Cardiac septum (tissue), 1 donor: ENCODE data around the gene SEC23A. TPM values are rescaled to one million over a fixed set of nuclear protein-coding genes. Genes with fewer than 3 reads are reported as not detected.

Source experiments
- DNase-seq: peaks from one replicate; pipeline ENCODE4 v3.0.0-alpha.2; 2020; ENCODE audit warnings: low spot score
- intact Hi-C: fragments of 100-400 bp; cut with DNase I; formaldehyde crosslinking; loops from one replicate; pipeline ENCODE4 v1.14.0; 2022
- total RNA-seq: library from RNA; stranded (reverse); fragmentation: NEBNext Ultra II Directional; extraction: Animal tissue kit (Norgen Biotek cat#: 25700); gene quantifications from one replicate; pipeline ENCODE4 v1.2.1, GENCODE V29; 2021
- donor health status: DM: no; HTN: no; CAD: no.

The SEC23A gene
- total RNA-seq, 1 donor from 2014 or later: 90.9 TPM

GRCh38 chr14:39006721-39007410 lies 96.2 kb downstream of the SEC23A start:
- no peak for DNase-seq
- intact Hi-C loops: no loop called here

GRCh38 chr14:39005044-39005880 lies 97.8 kb downstream of the SEC23A start:
- intact Hi-C loops: no loop called here
- no peak for DNase-seq

GRCh38 chr14:38999949-39000348 lies 103.1 kb downstream of the SEC23A start:
- intact Hi-C loops: loop anchor here (10.0 kb wide), 1 partner anchor 635 kb away; no protein-coding TSS in a partner anchor
- no peak for DNase-seq

- intact Hi-C loops: loop anchor here (5.0 to 10.0 kb wide), 2 partner anchors 117 to 630 kb away; no protein-coding TSS in a partner anchor
- DNase-seq: no peak
These were observed 108.3 kb downstream of the SEC23A start for GRCh38 chr14:38994731-38995130.

- intact Hi-C loops: loop anchor here (5.0 to 10.0 kb wide), 2 partner anchors 117 to 629 kb away; no protein-coding TSS in a partner anchor
- no peak for DNase-seq
These were observed 109.1 kb downstream of the SEC23A start for GRCh38 chr14:38993981-38994380.

GRCh38 chr14:38992067-38992844 lies 110.8 kb downstream of the SEC23A start:
- DNase-seq: no peak
- intact Hi-C loops: loop anchor here (5.0 to 10.0 kb wide), 2 partner anchors 115 to 627 kb away; no protein-coding TSS in a partner anchor

- intact Hi-C loops: loop anchor here (5.0 to 10.0 kb wide), 2 partner anchors 114 to 626 kb away; no protein-coding TSS in a partner anchor
- no peak for DNase-seq
These were observed 111.7 kb downstream of the SEC23A start for GRCh38 chr14:38991299-38991698.

- intact Hi-C loops: loop anchor here (5.0 to 10.0 kb wide), 2 partner anchors 113 to 625 kb away; no protein-coding TSS in a partner anchor
- no peak for DNase-seq
These were observed 113.0 kb downstream of the SEC23A start for GRCh38 chr14:38989922-38990546.

- DNase-seq: no peak
- intact Hi-C loops: no loop called here
These were observed 115.3 kb downstream of the SEC23A start for GRCh38 chr14:38987781-38988180.

GRCh38 chr14:38982837-38983236 lies 120.2 kb downstream of the SEC23A start:
- no peak for DNase-seq
- intact Hi-C loops: no loop called here

- intact Hi-C loops: no loop called here
- DNase-seq: no peak
These were observed 120.8 kb downstream of the SEC23A start for GRCh38 chr14:38982278-38982677.

Other genes with a start within 250 kb of the SEC23A start
- gene GEMIN2, start 11.1 kb upstream of the SEC23A start, total RNA-seq: 7.4 TPM
- gene TRAPPC6B, start 67.1 kb upstream of the SEC23A start, total RNA-seq: 24.0 TPM
- 30.0 TPM for gene PNN, start 72.0 kb upstream of the SEC23A start, total RNA-seq
- gene MIA2, start 130.7 kb upstream of the SEC23A start, total RNA-seq: 24.0 TPM